Measurements from ENCODE around the gene GRM7.

The GRM7 gene

DNA sequence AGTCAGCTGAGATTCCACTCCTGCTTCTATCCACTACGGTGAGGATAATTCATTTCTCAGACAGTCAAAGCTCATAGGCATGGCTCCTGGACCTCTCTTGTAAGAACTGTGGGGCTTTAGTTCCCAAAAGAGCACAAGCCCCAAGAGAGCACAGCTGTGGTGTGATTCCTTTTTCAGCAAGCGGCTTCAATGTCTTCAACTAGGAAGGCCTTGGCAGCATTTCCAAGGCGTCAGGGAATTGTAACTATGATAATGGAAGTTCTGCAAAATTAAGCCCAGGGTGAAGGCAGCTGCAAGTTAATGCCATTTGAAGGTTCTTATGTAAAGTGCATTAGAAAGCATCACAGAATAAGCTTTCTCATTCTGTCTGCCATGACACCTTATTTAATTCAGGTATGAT, 657.1 kb downstream of the GRM7 start:
- DNase-seq: no peak

DNA sequence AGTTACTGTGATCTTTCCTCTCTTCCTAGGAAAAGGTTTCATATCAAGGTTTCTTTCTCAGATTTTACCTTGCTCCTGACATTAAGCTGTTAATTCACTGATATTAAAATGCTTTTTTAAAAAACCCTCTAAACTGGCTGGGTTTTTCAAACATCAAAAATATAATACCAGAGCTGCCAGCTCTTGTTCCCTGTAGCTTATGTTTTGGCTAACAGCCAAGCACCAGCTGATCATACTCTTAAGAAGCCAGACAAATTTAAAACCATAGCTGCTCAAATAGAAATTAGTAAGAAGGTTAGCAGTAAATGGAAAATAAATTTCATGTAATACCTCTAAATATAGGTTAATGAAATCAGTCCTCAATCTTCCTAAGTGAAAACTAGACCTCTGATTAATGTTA, 657.5 kb downstream of the GRM7 start:
- peak; percentile 29 for DNase-seq

DNA sequence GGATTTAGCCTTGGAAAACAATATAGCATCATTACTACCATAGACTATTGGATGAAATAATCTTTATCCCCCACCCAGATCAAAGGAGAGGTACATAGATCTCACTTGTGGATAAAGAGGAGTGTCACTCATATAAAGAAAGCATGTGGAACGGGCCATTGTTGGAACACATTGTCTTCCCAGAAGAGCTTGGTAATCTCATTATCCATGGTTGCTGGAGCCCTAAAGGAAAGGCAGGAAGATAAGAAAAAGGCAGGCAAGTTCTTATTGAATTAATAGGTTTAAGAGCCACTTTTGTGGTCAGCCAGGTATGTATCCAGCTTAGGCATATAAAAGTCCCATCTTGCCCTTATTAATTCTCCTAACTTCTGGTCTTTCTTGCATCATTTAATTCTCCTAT, 659.1 kb downstream of the GRM7 start:
- DNase-seq: no peak

DNA sequence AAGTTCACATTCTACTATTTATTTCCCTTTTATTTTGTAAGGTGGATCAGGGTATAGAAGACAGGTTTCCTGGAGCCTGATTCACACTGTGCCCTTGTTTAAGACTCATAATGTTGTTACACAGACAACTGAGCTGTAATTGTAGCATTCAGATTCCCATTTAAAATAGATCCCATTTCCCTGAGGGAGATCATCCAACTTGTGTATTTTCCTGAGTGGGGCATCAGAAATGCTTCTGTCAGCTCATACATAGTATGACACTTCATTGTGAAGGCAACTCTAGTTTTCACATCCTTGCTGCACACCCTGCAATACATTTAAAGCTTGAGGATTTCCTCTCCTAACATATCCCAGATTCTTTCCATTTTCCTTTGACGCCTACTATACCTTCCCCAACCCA, 659.7 kb downstream of the GRM7 start:
- no peak for DNase-seq

DNA sequence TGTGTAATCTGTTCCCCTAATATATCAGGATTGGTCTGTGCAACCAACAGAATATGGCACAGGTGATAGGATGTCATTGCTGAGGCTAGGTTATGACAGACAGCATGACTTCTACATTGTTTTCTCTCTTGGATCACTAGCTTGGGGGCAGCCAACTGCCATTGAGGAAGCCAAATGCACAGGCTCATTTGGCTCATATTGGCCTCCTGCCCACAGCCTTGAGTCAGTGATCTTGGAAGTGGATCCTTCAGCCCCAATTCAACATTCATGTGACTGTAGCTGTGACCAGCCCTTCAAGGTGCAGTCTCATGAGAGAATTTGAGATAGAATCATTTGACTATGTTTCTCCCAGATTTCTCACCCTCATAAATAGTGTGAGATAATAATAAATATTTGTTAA, 675.6 kb downstream of the GRM7 start:
- DNase-seq: no peak

DNA sequence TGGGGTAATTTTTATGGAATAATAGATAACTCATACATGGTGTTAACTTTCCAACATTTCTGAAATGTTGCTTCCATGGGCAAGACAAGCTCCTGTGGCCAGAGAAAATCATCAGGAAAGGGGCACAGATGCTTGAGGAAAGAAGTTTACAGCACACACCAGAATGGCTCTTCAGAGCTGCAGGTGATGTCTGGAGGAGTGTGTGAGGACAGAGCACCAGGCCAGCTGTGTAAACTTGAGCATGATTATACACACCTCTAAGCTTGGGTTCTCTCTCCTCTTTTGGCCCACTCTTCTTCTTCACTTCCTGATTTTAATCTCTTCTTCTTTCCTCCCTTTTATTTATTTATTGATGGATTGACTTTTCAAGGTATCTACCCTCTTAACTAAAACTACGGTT, 676.0 kb downstream of the GRM7 start:
- no peak for DNase-seq

DNA sequence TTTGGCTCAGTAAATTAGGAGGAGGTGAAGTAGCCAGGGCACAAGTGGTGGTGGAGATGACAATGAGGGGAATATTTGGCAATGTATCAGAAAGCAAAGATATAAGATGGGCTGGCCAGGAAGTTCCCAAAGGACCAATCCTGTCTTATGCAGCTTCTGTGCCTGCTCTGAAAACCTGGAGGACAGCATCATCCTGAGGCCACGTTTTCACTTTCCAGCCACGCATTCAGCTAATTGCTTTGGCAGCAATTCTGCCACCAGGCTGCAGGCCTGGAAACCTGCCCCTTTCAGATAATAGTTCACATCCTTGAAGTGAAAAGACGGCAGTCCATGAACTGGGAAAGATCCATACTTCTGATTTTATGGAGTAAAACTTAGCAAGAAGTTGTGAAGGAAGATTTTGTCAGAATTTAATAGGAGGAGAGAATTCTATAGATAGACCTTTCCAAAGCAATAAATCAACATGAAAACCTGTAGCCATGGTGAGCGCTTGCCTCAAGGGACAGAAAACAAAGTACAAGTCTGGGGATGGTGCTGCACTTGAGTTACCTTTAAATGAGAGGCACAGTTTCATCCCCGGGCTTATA, 682.5 kb downstream of the GRM7 start:
- DNase-seq: no peak

DNA sequence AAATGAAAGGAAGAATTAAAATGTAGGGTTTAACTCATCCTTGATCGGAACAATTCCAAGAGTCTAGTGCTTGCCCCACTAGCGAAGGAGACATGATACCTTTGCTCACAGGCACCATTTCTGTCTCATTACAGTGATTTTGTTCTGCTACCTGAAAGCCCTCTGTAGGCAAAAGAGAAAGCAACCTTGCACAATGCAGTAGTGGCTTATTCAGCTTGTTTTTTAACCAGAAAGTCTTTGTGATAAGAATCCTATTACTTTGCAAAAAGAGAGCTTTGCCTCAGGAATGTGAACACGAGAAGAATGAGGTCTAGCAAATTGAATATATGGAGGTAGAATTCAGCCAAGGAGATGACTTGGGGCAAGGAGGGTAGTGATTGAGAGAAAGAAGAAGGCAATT, 684.4 kb downstream of the GRM7 start:
- no peak for DNase-seq

DNA sequence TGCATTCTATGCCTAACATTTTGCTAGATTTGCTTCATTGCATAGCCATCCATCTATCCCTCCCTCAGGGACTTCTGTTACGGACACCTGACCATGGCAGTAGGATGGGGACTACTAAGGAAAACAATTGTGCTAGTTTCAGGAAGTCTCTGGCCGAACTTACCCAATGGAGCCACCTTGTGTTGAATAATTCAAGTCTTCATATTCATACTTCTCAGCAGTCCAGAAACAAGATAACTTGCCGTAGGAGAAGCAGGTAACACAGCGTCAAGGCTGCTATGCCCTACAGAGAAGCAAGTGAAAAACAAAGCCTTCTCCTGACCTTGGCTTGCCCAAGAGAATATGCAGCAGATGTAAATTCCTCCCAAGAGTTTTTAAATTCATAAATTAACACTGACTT, 685.3 kb downstream of the GRM7 start:
- no peak for DNase-seq

DNA sequence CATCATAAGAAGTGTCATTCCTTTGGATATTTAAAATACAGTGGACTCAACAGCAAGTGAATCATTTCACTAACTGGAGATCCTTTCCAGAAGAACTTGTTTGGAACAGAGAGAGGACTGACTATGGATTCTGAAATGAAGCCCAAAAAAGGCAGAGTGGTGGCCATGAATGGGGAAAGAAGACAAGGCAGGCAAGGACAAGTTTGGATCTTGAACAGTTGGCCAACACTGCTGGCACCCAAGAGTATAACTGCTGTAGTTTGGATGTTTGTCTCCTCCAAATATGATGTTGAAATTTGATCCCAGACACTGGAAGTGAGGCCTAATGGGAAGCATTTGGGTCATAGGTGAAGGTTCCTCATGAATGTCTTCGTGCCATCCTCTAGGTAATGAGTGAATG, 686.9 kb downstream of the GRM7 start:
- DNase-seq: no peak

DNA sequence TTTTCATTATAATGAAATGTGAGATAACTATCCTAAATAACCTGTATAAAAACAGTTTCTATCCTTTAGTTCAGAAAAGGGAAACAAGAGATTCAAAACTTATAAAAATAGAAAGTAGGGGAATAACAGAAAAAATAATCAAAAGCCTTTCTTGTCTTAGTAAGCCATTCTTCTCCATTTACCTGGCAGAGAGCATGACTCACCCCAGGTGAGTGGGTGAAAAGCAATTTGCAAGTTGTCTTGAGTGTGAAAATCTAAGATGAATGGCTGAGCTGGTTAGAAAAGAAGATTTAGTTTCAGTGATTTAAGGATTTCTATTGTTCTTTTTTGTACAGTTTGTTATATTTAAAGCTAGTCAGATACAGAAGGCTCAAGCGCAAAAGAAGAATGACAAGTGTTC, 702.0 kb downstream of the GRM7 start:
- no peak for DNase-seq

DNA sequence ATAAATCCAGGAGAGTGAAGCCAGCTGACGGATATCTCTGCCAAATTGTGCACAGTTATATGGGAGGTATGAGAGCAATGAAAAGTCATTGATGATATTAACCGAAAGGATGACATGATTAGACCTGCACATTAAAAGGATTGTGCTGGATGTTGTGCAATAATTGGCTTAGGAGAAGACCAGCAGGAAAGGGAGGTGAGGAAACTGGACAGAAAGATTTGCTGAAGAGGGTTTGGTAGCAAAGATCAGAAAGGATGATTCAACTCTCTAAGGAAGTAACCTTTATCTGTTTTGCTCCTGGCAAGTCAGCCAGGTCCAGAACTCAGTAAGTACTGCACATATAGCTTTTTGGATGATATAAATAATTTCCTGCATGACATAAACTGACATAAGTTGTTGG, 704.7 kb downstream of the GRM7 start:
- DNase-seq: no peak

DNA sequence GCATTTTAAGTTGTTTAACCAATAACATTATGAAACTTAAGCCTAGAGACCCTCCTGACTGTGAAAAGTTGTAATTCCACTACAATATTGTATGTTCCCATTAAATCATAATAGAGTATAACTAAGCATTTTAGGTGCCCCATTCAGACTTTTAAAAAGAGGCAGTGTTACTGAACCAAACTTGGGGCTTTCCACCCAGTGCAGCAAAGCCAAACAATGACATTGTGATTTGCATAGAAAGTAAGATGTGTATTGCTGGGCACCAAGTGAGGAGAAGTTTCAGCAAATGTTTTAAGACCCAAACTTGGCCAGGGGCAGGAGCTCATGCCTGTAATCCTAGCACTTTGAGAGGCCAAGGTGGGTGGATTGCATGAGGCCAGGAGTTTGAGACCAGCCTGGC, 706.2 kb downstream of the GRM7 start:
- DNase-seq: no peak

DNA sequence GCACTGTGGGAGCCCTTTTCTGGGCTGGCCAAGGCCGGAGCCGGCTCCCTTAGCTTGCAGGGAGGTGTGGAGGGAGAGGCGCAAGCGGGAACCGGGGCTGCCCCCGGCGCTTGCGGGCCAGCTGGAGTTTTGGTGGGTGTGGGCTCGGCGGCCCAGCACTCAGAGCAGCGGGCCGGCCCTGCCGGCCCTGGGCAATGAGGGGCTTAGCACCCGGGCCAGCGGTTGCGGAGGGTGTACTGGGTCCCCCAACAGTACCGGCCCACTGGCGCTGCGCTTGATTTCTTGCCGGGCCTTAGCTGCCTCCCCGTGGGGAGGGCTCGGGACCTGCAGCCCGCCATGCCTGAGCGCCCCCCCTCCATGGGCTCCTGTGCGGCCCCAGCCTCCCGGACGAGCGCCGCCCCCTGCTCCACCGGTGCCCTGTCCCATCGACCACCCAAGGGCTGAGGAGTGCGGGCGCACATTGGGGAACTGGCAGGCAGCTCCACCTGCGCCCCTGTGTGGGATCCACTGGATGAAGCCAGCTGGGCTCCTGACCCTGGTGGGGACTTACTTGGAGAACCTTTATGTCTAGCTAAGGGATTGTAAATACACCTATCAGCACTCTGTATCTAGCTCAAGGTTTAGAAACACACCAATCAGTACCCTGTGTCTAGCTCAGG, 707.7 kb downstream of the GRM7 start:
- DNase-seq: no peak

DNA sequence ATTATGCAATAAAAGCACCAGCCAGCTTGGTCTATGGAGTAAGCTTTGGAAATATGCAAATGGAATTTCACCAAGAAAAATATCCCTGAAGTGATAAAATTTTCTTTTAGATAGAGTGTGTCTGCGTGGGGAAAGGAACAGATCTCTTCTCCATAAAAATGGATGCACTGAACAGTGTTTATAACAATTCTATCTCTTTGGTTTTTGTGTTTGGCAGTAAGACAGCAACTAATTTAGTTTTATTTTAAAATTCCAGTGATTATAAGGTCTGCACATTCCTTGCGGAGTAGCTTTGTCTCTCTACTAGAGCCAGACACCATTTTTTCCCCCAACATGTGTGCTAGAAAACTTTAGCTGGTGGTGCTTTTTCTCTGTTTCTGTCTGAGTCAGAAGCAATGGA, 712.4 kb downstream of the GRM7 start:
- DNase-seq: no peak

DNA sequence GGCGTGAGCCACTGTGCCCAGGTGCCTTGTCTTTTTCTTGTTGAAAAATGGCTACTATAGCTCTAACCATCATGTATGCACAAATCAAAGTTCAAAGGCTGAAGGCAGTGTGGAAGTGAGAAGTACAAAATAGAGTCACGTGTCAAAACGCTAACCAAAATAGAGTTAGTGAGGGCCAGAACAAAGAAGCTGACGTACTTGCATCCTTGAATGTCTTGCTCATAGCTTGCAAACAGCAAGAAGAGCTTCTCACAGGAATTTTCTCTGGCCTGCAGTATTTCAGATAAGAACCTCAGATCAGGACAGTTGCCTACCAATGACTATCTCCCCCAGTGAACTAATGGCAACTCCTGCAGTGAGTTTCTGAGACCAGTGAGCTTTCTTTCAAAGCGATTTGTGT, 713.5 kb downstream of the GRM7 start:
- no peak for DNase-seq

DNA sequence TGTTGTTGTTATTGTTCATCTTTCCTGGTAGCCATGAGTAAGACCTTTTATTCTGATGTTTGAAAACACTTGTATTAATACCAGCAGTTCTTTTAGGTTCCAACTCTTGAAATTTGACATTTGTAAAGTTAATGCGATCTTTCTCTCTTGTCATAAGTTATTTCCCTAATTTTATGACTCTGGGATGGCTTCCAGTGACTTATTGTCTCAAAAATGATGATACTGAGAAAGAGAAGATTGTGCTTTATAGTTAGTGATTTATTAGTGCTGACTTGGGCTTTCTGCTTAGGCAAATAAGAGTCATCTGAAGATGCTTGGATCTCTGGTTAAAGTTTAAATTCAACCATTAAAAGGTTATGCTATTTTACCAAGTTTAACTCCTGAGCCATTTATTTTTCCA, 715.2 kb downstream of the GRM7 start:
- no peak for DNase-seq

DNA sequence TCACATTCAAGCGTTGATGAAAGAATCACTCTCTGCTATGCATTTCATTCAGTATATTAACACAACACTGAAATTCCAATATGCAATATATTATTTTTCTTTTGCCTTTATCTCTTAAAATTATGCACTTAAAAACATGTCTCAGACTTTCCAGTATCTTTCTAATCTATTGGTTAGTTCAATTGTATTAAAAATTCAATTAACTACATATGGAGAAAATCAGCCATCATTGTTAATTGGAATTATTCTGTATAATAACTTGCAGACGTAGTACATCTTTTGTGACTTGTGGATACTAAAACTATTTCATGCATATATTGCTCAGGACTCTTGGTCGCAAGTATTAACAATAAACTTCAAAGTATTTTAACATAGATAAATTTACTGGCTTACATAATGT, 715.6 kb downstream of the GRM7 start:
- no peak for DNase-seq

DNA sequence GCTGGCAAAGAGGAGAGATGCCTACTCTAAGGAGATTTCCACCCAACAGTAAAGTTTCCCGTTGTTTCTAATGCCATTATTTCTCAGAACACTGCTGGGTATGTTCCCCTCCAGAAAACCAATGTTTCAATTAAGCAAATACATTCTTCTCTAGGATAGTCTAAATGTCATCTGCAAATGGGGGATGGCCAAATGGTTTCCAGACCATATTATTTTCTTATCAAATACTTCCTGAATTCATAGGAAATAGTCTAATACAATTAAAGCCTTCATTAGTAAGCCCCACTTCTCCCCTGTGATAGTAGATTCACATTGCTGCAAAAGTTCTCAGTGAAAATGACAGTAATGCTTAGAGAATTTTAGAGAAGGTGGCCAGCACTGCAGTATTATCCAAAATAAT, 716.6 kb downstream of the GRM7 start:
- no peak for DNase-seq

DNA sequence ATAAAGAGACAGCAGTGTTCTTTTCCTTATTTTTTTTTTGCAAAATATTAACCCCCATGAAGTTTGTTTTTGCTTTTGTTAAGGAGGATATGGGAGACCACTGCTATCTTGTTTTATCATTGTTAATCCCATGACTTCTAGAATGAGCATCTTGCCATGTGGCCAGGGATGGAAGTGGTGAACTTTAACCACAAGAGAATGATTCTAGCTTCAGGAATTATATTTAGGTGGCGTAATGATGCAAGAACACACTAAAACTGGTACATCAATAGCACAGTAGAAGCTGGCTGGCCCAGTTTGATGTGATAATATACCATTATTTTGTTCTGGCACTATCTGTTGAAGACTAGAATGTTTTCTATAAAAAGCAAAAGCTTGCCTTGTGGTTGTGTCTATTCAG, 720.9 kb downstream of the GRM7 start:
- no peak for DNase-seq

DNA sequence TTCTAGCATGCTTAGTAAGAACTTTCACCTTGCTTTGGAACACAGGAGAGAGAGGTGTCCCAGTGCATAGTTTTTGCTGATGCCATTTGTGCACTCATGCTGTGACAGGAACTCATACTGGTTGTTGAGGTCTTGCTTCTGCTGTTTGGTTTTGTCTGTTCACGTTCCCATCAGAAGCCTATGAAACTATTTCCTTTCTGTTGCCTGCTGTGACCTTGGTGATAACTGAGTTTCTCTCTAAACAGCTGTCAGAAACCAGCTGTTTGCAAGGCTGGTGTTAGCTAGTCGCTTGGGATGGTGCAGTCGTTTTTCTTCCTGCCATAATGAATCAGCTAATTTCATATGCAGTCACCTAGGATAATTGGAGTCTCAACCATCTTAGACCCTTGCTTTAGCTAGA, 724.1 kb downstream of the GRM7 start:
- no peak for DNase-seq

DNA sequence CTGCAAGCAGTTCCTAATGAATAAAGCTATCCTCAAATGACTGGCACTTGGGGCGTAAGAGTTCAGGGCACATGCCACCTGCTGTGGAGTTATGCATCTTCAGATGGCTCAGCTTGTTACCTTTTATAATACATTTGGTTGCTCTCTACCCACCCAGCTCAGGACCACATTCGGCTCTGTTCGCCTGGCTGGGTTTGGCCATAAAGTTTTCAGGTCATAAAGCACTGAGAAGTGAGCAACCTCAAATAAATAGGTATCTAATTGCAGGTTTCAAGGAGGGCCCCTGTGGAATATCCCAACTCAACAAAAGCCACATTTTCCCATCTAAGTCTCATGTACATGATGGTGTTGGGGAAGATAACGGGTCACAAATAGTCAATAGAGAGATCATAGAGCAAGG, 727.3 kb downstream of the GRM7 start:
- DNase-seq: no peak

DNA sequence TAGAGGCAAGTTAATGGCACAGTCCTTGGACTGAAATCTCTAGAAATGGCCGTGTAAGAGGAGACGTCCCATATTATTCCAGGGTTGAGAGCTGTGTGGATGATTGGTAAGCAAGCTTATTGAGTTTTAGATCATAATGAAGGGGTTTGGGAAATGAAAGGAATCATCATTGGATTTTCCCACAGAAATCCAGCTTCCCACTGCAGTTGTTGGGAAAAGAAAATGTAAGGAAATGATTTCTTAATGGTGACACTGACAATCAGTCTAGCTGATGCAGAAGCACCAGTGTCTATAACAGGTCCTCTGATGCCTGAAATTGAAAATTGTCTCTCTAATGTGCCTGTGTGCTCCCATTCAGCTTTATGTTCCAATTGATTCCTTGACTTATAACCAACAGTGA, 728.6 kb downstream of the GRM7 start:
- DNase-seq: no peak

DNA sequence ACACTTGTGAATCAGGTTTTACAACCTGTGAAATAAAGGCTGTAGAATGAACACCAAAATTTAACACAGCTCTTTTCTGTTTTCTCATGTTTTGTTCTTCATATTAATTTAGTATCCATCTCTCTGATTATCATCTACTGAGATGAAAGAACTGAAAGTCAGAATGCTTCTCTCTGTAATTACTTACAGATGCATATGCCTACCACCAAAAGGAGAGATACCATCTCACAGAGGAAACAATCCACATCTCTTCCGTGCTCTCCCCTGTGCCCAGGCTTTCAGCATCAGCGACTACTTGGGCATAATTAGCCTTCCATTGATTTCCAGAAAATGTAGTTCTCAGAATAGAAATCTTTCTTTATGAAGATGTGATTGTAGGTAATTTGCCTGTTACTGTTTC, 741.4 kb downstream of the GRM7 start:
- DNase-seq: no peak

DNA sequence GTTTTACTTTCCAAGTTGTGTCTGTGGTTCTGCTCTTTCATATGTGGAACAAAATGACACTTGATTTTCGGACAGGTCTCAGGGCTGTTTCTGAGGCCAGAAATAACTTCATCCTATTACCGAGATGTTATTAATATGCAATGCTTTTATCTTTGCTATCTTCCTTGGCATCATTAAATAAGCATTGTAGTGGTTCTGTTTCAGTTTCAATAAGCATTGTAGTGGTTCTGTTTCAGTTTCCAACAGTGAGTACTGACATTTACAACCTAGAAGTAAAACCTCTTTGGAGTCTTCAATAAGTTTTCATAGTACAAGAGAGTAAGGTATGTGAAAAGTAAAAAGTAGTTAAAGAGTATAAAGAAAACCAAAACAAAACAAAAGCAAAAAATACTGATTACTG, 746.2 kb downstream of the GRM7 start:
- no peak for DNase-seq

DNA sequence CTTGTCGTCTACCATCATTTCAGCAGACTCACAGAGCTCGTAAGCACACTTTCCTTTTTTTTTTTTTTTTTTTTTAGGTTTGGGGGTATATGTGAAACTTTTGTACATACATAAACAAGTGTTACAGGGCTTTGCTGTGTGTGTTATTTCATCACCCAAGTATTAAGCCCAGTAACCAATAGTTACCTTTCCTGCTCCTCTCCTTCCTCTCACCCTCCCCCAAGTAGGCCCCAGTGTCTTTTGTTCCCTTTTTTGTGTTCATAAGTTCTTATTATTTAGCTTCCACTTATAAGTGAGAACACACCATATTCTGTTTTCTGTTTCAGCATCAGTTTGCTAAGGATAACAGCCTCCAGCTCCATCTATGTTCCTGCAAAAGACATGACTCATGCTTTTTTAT, 746.8 kb downstream of the GRM7 start:
- DNase-seq: no peak

All from NCI-H1105 (cell line).